GM12872 (cell line): ENCODE measurements around the gene CREM.

Experiments
- CTCF ChIP-seq: IDR thresholded peaks from 3 replicates; pipeline ENCODE4 v1.5.1; 2011; ENCODE audit warnings: low read depth, mild to moderate bottlenecking, low read length, moderate library complexity; ENCODE audit not compliant: insufficient read depth

Gene CREM

GRCh38 chr10:35178331-35178730, 51.7 kb downstream of the CREM start:
- TF ChIP-seq CTCF = no peak

- TF ChIP-seq CTCF = no peak
Observed at GRCh38 chr10:35182631-35183510, 56.2 kb downstream of the CREM start.

GRCh38 chr10:35184527-35185171, 58.0 kb downstream of the CREM start:
- no peak for TF ChIP-seq CTCF

DNA sequence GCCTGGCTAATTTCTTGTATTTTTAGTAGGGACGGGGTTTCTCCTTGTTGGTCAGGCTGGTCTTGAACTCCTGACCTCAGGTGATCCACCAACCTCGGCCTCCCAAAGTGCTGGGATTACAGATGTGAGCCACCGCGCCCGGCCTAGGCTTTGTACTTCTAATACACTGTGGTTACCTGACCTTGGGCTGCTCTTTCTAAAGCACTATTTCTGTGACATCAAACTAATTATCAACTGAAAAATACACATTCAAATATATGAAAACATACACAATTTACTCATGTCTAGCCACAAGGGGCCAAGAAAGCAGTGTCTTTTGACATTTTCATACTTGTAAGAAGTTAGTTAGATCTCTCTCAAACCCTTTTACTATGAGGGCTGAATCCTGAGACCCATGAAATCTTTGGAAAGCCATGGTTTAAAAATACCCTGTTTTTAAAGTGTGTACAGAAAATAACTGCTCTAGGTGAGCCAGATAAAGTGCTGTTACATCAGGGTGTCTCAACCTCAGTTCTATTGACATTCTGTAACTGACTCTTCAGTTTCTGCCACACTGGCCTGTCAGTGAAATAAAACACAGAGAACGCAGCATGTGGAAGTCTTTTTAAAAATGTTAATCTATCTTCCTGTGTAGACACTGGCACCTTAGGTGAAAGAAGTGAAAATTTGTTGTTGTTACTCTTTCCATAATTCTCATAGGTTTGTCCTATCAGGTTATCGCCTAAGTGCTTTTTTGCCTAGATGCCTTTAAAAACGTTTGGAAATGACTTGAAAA, 58.8 kb downstream of the CREM start:
- TF ChIP-seq CTCF = no peak

DNA sequence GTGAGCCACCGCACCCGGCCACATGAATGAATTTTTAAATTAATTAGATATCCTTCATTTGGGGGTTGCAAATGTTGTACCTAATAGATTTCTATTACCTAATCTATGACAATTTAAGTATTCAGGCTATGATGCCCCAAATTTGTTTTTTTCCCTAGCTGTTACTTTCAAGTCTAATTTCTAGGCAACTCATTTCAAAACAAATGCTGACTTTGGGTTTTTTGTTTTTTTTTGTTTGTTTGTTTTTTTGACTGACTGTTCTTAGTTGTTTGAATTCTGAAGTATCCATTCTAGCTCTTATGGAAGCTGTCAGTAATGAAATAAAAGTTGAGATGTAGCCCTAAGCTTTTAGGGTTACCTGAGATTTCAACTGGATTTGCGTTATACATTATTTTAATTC, 62.3 kb downstream of the CREM start:
- no peak for TF ChIP-seq CTCF

- TF ChIP-seq CTCF = no peak
Observed at GRCh38 chr10:35191523-35191922, 64.9 kb downstream of the CREM start.

GRCh38 chr10:35192645-35193249, 66.1 kb downstream of the CREM start:
- no peak for TF ChIP-seq CTCF
